Measurements from ENCODE around the gene PSMC5.
"Not testable (repeated sequence)": the region's sequence is repeated elsewhere in the genome, so short reads cannot be mapped to it uniquely, and the experiment has no call there.

Gene PSMC5

DNA sequence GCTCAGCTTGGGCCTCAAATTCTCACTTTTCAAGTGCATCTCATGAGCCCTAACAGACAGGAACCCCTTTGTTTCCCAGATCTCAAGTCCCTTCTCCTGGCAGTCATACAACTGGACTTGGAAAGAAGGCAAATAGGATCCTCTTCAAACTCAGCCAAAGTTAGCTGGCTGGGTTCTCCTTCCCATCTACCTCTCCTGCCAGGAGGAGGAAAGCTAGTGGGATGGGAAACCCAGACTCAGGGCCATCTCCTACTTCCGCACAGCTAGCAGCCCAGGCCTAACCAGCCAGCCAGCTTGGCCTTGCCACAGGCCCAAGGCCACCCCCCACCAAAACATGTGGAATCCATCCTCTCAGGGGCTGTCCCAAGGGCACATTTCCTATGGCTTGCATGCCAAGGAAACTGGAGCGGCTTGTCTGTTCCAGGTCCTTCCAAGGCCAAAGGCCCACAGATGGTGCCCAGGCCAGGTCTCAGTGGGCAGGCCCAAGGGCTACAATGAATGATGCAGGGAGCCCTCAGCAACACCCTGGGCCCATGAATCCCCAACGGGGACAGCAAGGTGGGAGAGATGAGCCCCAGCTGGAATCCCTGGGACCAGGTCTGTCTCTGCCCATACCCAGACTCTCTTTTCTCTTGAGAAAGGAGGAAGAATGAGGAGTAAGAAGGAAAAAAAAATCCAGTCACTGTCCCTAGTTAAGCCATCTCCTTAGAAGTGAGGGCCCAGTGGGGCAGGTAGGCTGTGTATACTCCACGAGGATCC lies 13.5 kb downstream of the PSMC5 start:
- no peak for DNase-seq (ENCODE audit: extremely low read depth, low read depth)
- TF ChIP-seq, protein P1, sequence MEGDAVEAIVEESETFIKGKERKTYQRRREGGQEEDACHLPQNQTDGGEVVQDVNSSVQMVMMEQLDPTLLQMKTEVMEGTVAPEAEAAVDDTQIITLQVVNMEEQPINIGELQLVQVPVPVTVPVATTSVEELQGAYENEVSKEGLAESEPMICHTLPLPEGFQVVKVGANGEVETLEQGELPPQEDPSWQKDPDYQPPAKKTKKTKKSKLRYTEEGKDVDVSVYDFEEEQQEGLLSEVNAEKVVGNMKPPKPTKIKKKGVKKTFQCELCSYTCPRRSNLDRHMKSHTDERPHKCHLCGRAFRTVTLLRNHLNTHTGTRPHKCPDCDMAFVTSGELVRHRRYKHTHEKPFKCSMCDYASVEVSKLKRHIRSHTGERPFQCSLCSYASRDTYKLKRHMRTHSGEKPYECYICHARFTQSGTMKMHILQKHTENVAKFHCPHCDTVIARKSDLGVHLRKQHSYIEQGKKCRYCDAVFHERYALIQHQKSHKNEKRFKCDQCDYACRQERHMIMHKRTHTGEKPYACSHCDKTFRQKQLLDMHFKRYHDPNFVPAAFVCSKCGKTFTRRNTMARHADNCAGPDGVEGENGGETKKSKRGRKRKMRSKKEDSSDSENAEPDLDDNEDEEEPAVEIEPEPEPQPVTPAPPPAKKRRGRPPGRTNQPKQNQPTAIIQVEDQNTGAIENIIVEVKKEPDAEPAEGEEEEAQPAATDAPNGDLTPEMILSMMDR (IDR thresholded peaks at IDR 0.05; ENCODE audit: low read depth, low read length): no peak

DNA sequence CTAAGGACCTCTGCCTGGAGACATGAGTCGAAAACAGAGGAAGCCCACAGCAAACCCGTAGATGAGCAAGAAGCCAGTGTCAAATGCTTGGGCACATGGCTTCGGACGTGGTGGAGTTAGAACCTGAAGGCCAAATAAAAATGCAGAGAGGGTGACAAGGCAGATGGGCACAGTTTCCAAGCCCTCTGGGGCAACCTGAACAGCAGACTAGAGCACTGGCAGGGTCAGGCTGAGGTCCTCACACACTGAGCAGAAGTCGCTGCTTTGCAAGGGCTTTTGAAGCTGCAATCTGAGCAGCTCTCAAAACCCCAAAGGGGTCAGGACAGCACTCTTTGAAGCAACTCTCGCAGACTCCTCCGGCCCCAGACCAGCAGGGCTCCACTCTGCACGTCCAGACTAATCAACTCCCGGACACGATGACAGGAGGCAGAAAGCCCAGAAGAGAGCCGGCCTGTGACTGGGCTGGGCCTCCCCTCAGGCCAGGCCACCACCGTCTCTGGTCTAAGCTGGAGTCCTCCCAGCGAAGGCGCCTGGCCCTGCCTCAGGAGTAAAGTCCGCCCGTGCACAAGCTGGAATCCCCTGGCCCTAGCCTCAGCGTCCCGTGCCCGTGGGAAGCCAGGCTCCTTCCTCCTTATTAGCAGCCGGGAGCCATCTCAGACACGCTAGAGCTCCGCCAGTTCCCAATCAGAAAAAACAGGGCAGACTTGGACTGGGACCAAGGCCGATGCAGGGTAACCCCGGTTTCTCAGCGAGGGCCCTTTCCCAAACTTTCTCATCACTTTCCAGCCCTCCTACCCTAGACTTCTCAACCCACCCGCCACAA lies 14.3 kb downstream of the PSMC5 start:
- TF ChIP-seq, protein P1 (IDR thresholded peaks at IDR 0.05; ENCODE audit: low read depth, low read length): no peak
- no peak for DNase-seq (ENCODE audit: extremely low read depth, low read depth)

DNA sequence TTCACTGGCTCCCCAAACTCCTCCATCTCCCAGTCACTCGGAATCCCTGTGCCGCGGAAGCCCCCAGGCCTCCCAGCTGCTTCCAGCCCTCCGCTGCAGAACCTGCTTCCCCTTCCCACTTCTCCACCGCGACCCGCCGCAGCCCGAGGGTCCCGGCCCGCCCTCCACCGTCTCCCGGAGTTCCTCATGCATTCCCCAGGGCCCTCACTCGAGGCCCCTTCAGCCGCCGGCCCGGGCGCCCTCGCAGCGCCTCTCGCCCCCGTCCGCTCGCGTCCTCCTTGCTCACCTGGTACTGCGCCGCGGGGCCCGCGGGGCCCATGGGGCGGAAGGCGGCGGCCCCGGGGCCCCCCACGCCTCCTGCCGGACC lies 14.9 kb downstream of the PSMC5 start:
- no peak for DNase-seq (ENCODE audit: extremely low read depth, low read depth)
- TF ChIP-seq, protein P1 (IDR thresholded peaks at IDR 0.05; ENCODE audit: low read depth, low read length): no peak

DNA sequence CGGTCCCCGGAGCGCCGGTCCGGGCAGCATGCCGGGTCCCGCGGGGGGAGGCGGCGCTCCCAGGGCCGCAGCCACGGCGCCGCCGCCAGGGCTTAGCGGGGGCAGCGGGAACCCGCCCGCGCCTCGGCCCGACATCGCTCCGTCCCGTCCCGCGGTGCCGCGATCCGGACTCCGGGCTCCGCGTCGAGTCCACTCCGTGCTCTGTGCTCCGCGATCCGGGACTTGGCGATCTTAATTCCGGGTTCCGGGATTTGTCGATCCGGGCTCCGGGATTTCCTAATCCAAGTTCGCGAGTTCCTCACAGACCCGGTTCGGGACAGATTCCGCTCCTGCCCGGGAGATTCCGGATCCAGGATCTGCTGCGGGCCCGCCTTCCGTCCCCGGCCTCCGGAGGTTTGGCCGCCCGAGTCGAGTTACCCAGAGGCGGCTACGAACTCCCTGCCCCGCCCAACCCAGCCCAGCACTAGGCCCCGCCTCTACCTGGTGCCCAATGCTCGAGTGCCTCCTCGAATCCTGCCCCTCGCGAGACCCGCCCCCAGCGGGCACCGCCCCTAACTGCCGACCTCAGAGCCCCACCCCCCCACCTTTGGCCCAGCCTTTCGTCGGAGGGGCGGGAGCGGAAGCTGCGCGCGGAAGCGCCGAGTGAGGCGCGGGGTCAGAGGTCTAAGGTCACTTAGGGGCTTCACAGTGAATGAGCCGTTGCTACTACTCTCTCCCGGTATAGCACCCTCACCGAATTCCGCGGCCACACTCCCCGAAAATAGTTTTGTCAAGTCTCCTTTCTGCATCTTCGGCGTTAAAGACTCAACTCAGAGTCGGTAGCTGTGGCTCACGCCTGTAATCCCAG lies 15.5 kb downstream of the PSMC5 start, which contains the start of gene SMARCD2:
Gene SMARCD2 (minus strand): TSS at position 146 of the 847 bp plus-strand sequence. CDS start 11 bp downstream, at position 135.
- TF ChIP-seq, protein P1 (IDR thresholded peaks at IDR 0.05; ENCODE audit: low read depth, low read length): no peak
- DNase-seq (ENCODE audit: extremely low read depth, low read depth): peak; percentile 99

DNA sequence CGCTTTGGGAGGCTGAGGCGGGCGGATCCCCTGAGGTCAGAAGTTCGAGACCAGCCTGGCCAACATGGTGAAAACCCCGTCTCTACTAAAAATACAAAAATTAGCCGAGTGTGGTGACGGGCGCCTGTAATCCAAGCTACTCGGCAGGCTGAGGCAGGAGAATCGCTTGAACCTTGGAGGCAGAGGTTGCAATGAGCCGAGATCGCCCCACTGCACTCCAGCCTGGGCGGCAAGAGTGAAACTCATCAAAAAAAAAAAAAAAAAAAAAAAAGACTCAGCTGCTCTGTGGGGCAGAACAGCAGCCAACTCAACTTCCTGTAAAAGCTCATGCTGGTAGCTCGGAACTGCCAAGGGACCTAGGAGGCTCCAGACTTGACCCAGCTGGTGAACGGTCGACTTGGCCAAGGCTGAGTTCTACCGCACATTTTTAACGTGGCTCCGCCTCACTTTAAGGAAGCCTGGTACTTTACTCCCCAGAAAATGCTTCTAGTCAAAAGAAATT lies 16.2 kb downstream of the PSMC5 start:
- not testable (repeated sequence) for DNase-seq (ENCODE audit: extremely low read depth, low read depth)

DNA sequence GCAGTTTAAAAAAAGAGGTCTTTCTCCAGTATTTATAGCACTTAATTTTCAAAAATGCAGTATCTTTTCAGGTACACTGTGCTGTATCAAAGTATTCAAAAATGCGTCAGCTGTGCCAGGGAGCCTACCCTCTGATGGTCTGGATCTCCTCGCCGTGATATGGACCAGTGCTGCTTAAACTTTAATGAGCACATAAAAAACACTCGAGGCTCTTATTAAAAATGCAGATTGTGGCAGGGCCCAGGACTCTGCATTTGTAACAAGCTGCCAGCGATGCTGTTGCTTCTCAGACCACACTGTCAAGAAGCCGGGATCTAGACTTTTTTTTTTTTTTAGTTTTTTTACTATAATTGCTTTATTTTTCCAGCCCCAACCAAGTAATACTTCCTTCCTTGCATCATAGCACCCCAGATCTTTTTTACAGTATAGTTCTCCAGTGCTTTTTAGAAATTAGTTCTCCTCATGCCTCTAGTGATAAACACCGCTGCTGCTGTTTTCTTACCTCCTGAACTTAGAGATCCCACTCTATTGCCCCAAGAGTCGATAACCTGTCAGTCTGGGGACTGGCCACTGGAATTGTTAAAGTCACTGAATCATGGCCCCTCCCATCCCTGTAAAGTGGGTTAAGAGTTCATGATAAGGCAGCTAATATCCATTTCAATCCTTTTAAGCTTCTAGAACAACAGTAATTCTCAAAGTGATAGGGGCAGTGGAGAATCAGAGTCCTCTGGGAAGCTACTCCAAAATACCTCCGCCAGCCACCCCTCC lies 16.9 kb downstream of the PSMC5 start:
- DNase-seq (ENCODE audit: extremely low read depth, low read depth): no peak
- TF ChIP-seq, protein P1 (IDR thresholded peaks at IDR 0.05; ENCODE audit: low read depth, low read length): no peak

DNA sequence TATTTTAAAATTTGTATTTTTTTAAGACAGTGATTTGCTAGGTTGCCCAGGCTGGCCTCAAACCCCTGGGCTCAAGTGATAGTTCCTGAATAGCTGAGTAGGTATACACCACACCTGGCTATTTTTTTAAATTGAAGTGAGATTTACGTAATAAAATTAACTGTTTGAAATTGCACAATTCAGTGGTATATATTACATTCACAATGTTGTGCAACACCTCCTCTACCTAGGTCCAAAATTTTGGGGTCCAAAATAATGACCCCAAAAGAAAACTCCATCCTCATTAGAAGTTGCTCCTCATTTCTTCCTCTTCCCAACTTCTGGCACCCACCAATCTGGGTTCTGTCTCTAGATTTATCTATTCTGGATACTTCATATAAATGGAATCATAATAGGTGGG lies 18.3 kb downstream of the PSMC5 start:
- TF ChIP-seq, protein P1 (IDR thresholded peaks at IDR 0.05; ENCODE audit: low read depth, low read length): no peak
- no peak for DNase-seq (ENCODE audit: extremely low read depth, low read depth)

Data from AG09319 (cell line).